WTC11 (cell line): ENCODE measurements around the gene CCDC43. TPM values are rescaled to one million over a fixed set of nuclear protein-coding genes. Genes with fewer than 3 reads are reported as not detected.

Source experiments
- ATAC-seq: fragments of 200-7000 bp; cut with Tn5 transposase; 2 replicates; pipeline ENCODE4 v1.10.0; 2021; ENCODE audit warnings: mild to moderate bottlenecking, moderate library complexity
- CTCF ChIA-PET: fragments of 300-600 bp; sonication (Branson Sonifier 250); formaldehyde crosslinking; loops from one replicate; lab custom pipeline; 2021; ENCODE audit warnings: antibody characterized with exemption; lab: Charles Lee
- POLR2A ChIA-PET: fragments of 350-600 bp; sonication (Branson Sonifier 250); formaldehyde crosslinking; loops from one replicate; lab custom pipeline; 2021; ENCODE audit warnings: antibody characterized with exemption; lab: Charles Lee
- DNase-seq: peaks from one replicate; pipeline ENCODE4 v3.0.0; 2021; ENCODE audit warnings: low spot score
- H3K27ac Mint-ChIP-seq: 2 replicates; pipeline ENCODE4 v1.8.0; 2021; ENCODE audit warnings: mixed read lengths
- H3K27me3 Mint-ChIP-seq: 2 replicates; pipeline ENCODE4 v1.8.0; 2021; ENCODE audit warnings: low read depth, mild to moderate bottlenecking, moderate library complexity, mixed read lengths
- H3K36me3 Mint-ChIP-seq: 2 replicates; pipeline ENCODE4 v1.8.0; 2021; ENCODE audit warnings: mixed read lengths
- H3K4me1 Mint-ChIP-seq: 2 replicates; pipeline ENCODE4 v1.8.0; 2022; ENCODE audit warnings: mixed read lengths
- H3K4me3 Mint-ChIP-seq: 2 replicates; pipeline ENCODE4 v1.8.0; 2021; ENCODE audit warnings: mild to moderate bottlenecking, moderate library complexity, mixed read lengths
- H3K9me3 Mint-ChIP-seq: 2 replicates; pipeline ENCODE4 v1.8.0; 2021; ENCODE audit warnings: mixed read lengths
- ATF3 ChIP-seq: sonication (generic); formaldehyde crosslinking; conservative IDR thresholded peaks from 2 replicates; pipeline ENCODE4 v1.8.1; 2022; ENCODE audit warnings: mild to moderate bottlenecking, missing genetic modification reagents
- CTCF ChIP-seq: fragments of 200-600 bp; IDR thresholded peaks from 2 replicates; pipeline ENCODE4 v1.8.0; 2022; ENCODE audit warnings: antibody characterized with exemption
- EMX1 ChIP-seq: fragments of 250-450 bp; sonication (Bioruptor Pico); IDR thresholded peaks from 2 replicates; pipeline ENCODE4 v1.8.0; 2021; ENCODE audit warnings: mild to moderate bottlenecking
- FOXP1 ChIP-seq: sonication (generic); formaldehyde crosslinking; IDR thresholded peaks from 2 replicates; pipeline ENCODE4 v1.8.0; 2022; ENCODE audit warnings: missing genetic modification reagents, mild to moderate bottlenecking, moderate library complexity, borderline replicate concordance
- GABPB1 ChIP-seq: sonication (generic); formaldehyde crosslinking; IDR thresholded peaks from 2 replicates; pipeline ENCODE4 v1.8.1; 2023; ENCODE audit warnings: mild to moderate bottlenecking, missing genetic modification reagents
- KAT7 ChIP-seq: sonication (generic); formaldehyde crosslinking; IDR thresholded peaks from 2 replicates; pipeline ENCODE4 v1.8.1; 2023; ENCODE audit warnings: missing genetic modification reagents, mild to moderate bottlenecking, borderline replicate concordance
- MXD4 ChIP-seq: fragments of 250-450 bp; sonication (Bioruptor Pico); IDR thresholded peaks from 2 replicates; pipeline ENCODE4 v1.8.0; 2021; ENCODE audit warnings: mild to moderate bottlenecking, moderate library complexity, borderline replicate concordance
- NR2C2 ChIP-seq: sonication (generic); formaldehyde crosslinking; IDR thresholded peaks from 2 replicates; pipeline ENCODE4 v1.8.0; 2022; ENCODE audit warnings: mild to moderate bottlenecking, missing genetic modification reagents
- OVOL2 ChIP-seq: fragments of 250-450 bp; sonication (Bioruptor Pico); IDR thresholded peaks from 2 replicates; pipeline ENCODE4 v1.9.0; 2021; ENCODE audit warnings: mild to moderate bottlenecking, borderline replicate concordance
- PREB ChIP-seq: sonication (generic); formaldehyde crosslinking; IDR thresholded peaks from 2 replicates; pipeline ENCODE4 v1.8.1; 2022; ENCODE audit warnings: mild to moderate bottlenecking, missing genetic modification reagents, moderate library complexity, borderline replicate concordance
- PRRX2 ChIP-seq: fragments of 250-450 bp; sonication (Bioruptor Pico); IDR thresholded peaks from 2 replicates; pipeline ENCODE4 v1.8.0; 2021; ENCODE audit warnings: mild to moderate bottlenecking
- RORB ChIP-seq: fragments of 250-450 bp; sonication (Bioruptor Pico); IDR thresholded peaks from 2 replicates; pipeline ENCODE4 v1.9.0; 2021; ENCODE audit warnings: mild to moderate bottlenecking
- SMAD3 ChIP-seq: sonication (generic); formaldehyde crosslinking; IDR thresholded peaks from 2 replicates; pipeline ENCODE4 v1.8.0; 2022; ENCODE audit warnings: missing genetic modification reagents, mild to moderate bottlenecking, borderline replicate concordance
- SOX15 ChIP-seq: fragments of 250-450 bp; sonication (Bioruptor Pico); IDR thresholded peaks from 2 replicates; pipeline ENCODE4 v1.9.0; 2021; ENCODE audit warnings: mild to moderate bottlenecking
- TEAD1 ChIP-seq: sonication (generic); formaldehyde crosslinking; IDR thresholded peaks from 2 replicates; pipeline ENCODE4 v1.8.0; 2022; ENCODE audit warnings: mild to moderate bottlenecking, missing genetic modification reagents
- ZBTB43 ChIP-seq: sonication (generic); formaldehyde crosslinking; IDR thresholded peaks from 2 replicates; pipeline ENCODE4 v1.8.1; 2023; ENCODE audit warnings: mild to moderate bottlenecking, missing genetic modification reagents
- ZNF121 ChIP-seq: sonication (generic); formaldehyde crosslinking; IDR thresholded peaks from 2 replicates; pipeline ENCODE4 v1.8.0; 2023; ENCODE audit warnings: missing genetic modification reagents
- ZNF138 ChIP-seq: sonication (generic); formaldehyde crosslinking; conservative IDR thresholded peaks from 2 replicates; pipeline ENCODE4 v1.8.1; 2022; ENCODE audit warnings: mild to moderate bottlenecking, moderate library complexity, missing genetic modification reagents
- ZNF396 ChIP-seq: fragments of 250-450 bp; sonication (Bioruptor Pico); IDR thresholded peaks from 2 replicates; pipeline ENCODE4 v1.8.0; 2021; ENCODE audit warnings: mild to moderate bottlenecking, moderate library complexity, borderline replicate concordance
- total RNA-seq: library from RNA; stranded (reverse); gene quantifications from 3 replicates; pipeline ENCODE4 v1.2.3, GENCODE V29; 2021
- TF ChIP-seq, protein P1 (sequence below): sonication (generic); formaldehyde crosslinking; IDR thresholded peaks from 2 replicates; pipeline ENCODE4 v1.8.1; 2022; ENCODE audit warnings: mild to moderate bottlenecking, moderate library complexity, missing genetic modification reagents
- TF ChIP-seq, protein P2 (sequence below): sonication (generic); formaldehyde crosslinking; IDR thresholded peaks from 2 replicates; pipeline ENCODE4 v1.8.1; 2022; ENCODE audit warnings: missing genetic modification reagents, borderline replicate concordance

CCDC43 gene
- total RNA-seq, 1 experiment from 2014 or later = 37.9 TPM

GRCh38 chr17:44633998-44634397 is 55.6 kb downstream of the CCDC43 start:
- Mint-ChIP-seq H3K9me3 (no peaks in the 10 kb centered on the region), H3K27me3 (peaks cover 4% of the 10 kb centered on the region; the same call in 1 of the 2 replicates), H3K4me1 (peaks cover 10% of the 10 kb centered on the region), H3K27ac (no peak overlapping the region), H3K36me3 (no peaks in the 10 kb centered on the region), H3K4me3 (no peak overlapping the region)
- ATAC-seq (peak; percentile 32; the same call in 1 of the 2 replicates), DNase-seq (no peak)
- ChIA-PET POLR2A (no interaction called here), CTCF (interaction anchor here (1.9 to 2.4 kb wide), 2 partner anchors 98 to 100 kb away, joined by 7 to 8 read pairs; no protein-coding TSS in a partner anchor)
- TF ChIP-seq, protein P1, sequence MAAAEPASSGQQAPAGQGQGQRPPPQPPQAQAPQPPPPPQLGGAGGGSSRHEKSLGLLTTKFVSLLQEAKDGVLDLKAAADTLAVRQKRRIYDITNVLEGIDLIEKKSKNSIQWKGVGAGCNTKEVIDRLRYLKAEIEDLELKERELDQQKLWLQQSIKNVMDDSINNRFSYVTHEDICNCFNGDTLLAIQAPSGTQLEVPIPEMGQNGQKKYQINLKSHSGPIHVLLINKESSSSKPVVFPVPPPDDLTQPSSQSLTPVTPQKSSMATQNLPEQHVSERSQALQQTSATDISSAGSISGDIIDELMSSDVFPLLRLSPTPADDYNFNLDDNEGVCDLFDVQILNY (CRISPR knock-in tag) = no peak
- peak; percentile 95 for TF ChIP-seq ZNF121 (CRISPR knock-in tag)

GRCh38 chr17:44630703-44631102 is 58.9 kb downstream of the CCDC43 start:
- H3K36me3 Mint-ChIP-seq = no peaks in the 10 kb centered on the region
- H3K27ac Mint-ChIP-seq = no peak overlapping the region
- DNase-seq = no peak
- peaks cover 4% of the 10 kb centered on the region; the same call in 1 of the 2 replicates for H3K27me3 Mint-ChIP-seq
- H3K9me3 Mint-ChIP-seq = no peaks in the 10 kb centered on the region
- POLR2A ChIA-PET = no interaction called here
- H3K4me1 Mint-ChIP-seq = peaks cover 30% of the 10 kb centered on the region
- no peak overlapping the region for H3K4me3 Mint-ChIP-seq
- CTCF ChIA-PET = interaction anchor here (0.6 to 1.8 kb wide), 4 partner anchors 14 to 128 kb away, joined by 3 to 8 read pairs (median 4); partner anchors contain the start of gene ADAM11
- no peak for TF ChIP-seq KAT7 (CRISPR knock-in tag)
- TF ChIP-seq MXD4 (CRISPR knock-in tag) = no peak
- no peak for TF ChIP-seq PREB
- no peak for TF ChIP-seq ATF3 (CRISPR knock-in tag)
- no peak for TF ChIP-seq CTCF
- no peak for TF ChIP-seq ZNF396 (CRISPR knock-in tag)
- TF ChIP-seq SMAD3 (CRISPR knock-in tag) = no peak
- TF ChIP-seq OVOL2 (CRISPR knock-in tag) = no peak
- no peak for TF ChIP-seq EMX1 (CRISPR knock-in tag)
- TF ChIP-seq NR2C2 (CRISPR knock-in tag) = no peak
- TF ChIP-seq GABPB1 (CRISPR knock-in tag) = no peak
- TF ChIP-seq ZBTB43 (CRISPR knock-in tag) = no peak
- TF ChIP-seq SOX15 (CRISPR knock-in tag) = no peak
- TF ChIP-seq, all 79 proteins: peak for 0
- no peak for ATAC-seq

DNA sequence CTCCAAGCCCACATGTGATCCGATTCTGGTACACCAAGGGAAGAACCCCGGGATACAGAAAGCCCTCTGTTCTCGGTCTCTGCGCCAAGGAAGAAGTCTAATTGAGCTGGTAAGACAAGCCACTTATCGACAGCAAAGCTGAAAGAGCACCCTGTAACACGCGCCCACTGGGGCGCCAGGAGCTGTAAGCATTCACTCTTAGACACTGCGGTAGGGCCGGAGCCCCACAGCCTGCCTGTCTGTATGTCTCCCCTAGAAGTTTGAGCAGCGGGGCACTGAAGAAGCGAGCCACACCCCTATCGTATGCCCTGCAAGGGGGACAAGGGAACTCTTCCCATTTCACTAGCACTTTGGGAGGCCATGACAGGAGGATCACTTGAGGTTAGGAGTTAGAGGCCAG is 60.3 kb downstream of the CCDC43 start:
- Mint-ChIP-seq H3K9me3 (no peaks in the 10 kb centered on the region), H3K4me3 (peak overlapping the region; percentile 67), H3K4me1 (peaks cover 30% of the 10 kb centered on the region), H3K27ac (peak overlapping the region; percentile 93)
- no peak for DNase-seq
- no peak for ATAC-seq
- POLR2A ChIA-PET = no interaction called here
- CTCF ChIA-PET = no interaction called here
- TF ChIP-seq, protein P2, sequence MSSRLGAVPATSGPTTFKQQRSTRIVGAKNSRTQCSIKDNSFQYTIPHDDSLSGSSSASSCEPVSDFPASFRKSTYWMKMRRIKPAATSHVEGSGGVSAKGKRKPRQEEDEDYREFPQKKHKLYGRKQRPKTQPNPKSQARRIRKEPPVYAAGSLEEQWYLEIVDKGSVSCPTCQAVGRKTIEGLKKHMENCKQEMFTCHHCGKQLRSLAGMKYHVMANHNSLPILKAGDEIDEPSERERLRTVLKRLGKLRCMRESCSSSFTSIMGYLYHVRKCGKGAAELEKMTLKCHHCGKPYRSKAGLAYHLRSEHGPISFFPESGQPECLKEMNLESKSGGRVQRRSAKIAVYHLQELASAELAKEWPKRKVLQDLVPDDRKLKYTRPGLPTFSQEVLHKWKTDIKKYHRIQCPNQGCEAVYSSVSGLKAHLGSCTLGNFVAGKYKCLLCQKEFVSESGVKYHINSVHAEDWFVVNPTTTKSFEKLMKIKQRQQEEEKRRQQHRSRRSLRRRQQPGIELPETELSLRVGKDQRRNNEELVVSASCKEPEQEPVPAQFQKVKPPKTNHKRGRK = no peak
- TF ChIP-seq FOXP1 (no peak), NR2C2 (CRISPR knock-in tag) (0 out of 2 replicates have a peak, but pooled peaks have one; percentile 25), ZNF138 (no peak), TEAD1 (CRISPR knock-in tag) (no peak), RORB (no peak), PRRX2 (CRISPR knock-in tag) (no peak)
- TF ChIP-seq, all 79 proteins: peak for 1
- Mint-ChIP-seq H3K36me3 (no peaks in the 10 kb centered on the region), H3K27me3 (peaks cover 4% of the 10 kb centered on the region; the same call in 1 of the 2 replicates)
